ENCODE measurements around the gene LSAMP. TPM values are rescaled to one million over a fixed set of nuclear protein-coding genes. Genes with fewer than 3 reads are reported as not detected.

LSAMP gene
- total and polyA plus RNA-seq, 2 experiments from 2014 or later, result 2.0 to 2.9 TPM

- DNase-seq (ENCODE audit: low spot score), result no peak
- H3K27me3 Mint-ChIP-seq (ENCODE audit: insufficient read depth, low read depth, poor library complexity), result no peaks in the 10 kb centered on the region
- Histone ChIP-seq H3K79me2 (replicated peaks; ENCODE audit: insufficient read depth) (no peaks in the 10 kb centered on the region), H3K27me3 (ENCODE audit: insufficient read depth) (no peaks in the 10 kb centered on the region), H4K20me1 (replicated peaks; ENCODE audit: insufficient read depth) (no peaks in the 10 kb centered on the region), H3K36me3 (ENCODE audit: insufficient read depth) (no peaks in the 10 kb centered on the region), H3F3A (replicated peaks; ENCODE audit: low read depth) (no peaks in the 10 kb centered on the region), H3K4me3 (no peak overlapping the region), H3K4me1 (ENCODE audit: insufficient read depth) (peaks cover 21% of the 10 kb centered on the region), H3K4me2 (no peak overlapping the region), H3K27ac (ENCODE audit: low read depth) (no peak overlapping the region), H3K9me2 (ENCODE audit: insufficient read depth) (no peaks in the 10 kb centered on the region; the same call in 1 of the 2 replicates), H2AFZ (no peak overlapping the region)
- H3K4me3 Mint-ChIP-seq, result no peak overlapping the region
- H3K36me3 Mint-ChIP-seq (ENCODE audit: low read depth), result no peaks in the 10 kb centered on the region
- ATAC-seq, result no peak
- no peak overlapping the region for H3K27ac Mint-ChIP-seq
- peaks cover 14% of the 10 kb centered on the region for H3K4me1 Mint-ChIP-seq
- TF ChIP-seq JUNB (IDR thresholded peaks at IDR 0.05; ENCODE audit: unreplicated experiment), result no peak
- TF ChIP-seq ZNF114 (CRISPR knock-in tag; IDR thresholded peaks at IDR 0.05), result no peak
- TF ChIP-seq, protein P1, sequence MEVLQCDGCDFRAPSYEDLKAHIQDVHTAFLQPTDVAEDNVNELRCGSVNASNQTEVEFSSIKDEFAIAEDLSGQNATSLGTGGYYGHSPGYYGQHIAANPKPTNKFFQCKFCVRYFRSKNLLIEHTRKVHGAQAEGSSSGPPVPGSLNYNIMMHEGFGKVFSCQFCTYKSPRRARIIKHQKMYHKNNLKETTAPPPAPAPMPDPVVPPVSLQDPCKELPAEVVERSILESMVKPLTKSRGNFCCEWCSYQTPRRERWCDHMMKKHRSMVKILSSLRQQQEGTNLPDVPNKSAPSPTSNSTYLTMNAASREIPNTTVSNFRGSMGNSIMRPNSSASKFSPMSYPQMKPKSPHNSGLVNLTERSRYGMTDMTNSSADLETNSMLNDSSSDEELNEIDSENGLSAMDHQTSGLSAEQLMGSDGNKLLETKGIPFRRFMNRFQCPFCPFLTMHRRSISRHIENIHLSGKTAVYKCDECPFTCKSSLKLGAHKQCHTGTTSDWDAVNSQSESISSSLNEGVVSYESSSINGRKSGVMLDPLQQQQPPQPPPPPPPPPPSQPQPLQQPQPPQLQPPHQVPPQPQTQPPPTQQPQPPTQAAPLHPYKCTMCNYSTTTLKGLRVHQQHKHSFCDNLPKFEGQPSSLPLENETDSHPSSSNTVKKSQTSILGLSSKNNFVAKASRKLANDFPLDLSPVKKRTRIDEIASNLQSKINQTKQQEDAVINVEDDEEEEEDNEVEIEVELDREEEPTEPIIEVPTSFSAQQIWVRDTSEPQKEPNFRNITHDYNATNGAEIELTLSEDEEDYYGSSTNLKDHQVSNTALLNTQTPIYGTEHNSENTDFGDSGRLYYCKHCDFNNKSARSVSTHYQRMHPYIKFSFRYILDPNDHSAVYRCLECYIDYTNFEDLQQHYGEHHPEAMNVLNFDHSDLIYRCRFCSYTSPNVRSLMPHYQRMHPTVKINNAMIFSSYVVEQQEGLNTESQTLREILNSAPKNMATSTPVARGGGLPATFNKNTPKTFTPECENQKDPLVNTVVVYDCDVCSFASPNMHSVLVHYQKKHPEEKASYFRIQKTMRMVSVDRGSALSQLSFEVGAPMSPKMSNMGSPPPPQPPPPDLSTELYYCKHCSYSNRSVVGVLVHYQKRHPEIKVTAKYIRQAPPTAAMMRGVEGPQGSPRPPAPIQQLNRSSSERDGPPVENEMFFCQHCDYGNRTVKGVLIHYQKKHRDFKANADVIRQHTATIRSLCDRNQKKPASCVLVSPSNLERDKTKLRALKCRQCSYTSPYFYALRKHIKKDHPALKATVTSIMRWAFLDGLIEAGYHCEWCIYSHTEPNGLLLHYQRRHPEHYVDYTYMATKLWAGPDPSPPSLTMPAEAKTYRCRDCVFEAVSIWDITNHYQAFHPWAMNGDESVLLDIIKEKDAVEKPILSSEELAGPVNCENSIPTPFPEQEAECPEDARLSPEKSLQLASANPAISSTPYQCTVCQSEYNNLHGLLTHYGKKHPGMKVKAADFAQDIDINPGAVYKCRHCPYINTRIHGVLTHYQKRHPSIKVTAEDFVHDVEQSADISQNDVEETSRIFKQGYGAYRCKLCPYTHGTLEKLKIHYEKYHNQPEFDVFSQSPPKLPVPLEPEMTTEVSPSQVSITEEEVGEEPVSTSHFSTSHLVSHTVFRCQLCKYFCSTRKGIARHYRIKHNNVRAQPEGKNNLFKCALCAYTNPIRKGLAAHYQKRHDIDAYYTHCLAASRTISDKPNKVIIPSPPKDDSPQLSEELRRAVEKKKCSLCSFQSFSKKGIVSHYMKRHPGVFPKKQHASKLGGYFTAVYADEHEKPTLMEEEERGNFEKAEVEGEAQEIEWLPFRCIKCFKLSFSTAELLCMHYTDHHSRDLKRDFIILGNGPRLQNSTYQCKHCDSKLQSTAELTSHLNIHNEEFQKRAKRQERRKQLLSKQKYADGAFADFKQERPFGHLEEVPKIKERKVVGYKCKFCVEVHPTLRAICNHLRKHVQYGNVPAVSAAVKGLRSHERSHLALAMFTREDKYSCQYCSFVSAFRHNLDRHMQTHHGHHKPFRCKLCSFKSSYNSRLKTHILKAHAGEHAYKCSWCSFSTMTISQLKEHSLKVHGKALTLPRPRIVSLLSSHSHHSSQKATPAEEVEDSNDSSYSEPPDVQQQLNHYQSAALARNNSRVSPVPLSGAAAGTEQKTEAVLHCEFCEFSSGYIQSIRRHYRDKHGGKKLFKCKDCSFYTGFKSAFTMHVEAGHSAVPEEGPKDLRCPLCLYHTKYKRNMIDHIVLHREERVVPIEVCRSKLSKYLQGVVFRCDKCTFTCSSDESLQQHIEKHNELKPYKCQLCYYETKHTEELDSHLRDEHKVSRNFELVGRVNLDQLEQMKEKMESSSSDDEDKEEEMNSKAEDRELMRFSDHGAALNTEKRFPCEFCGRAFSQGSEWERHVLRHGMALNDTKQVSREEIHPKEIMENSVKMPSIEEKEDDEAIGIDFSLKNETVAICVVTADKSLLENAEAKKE (CRISPR knock-in tag; IDR thresholded peaks at IDR 0.05), result no peak
- no peak for TF ChIP-seq EZH2phosphoT487 (IDR thresholded peaks at IDR 0.05; ENCODE audit: unreplicated experiment)
- no peak for TF ChIP-seq CREB1 (CRISPR knock-in tag; IDR thresholded peaks at IDR 0.05; ENCODE audit: low read depth)
- no peak for TF ChIP-seq STAT1 (IDR thresholded peaks at IDR 0.05; ENCODE audit: unreplicated experiment)
- no peak for TF ChIP-seq POLR2AphosphoS5 (IDR thresholded peaks at IDR 0.05; ENCODE audit: low read depth)
- no peak for TF ChIP-seq ZNF331 (CRISPR knock-in tag; IDR thresholded peaks at IDR 0.05; ENCODE audit: low read depth)
- no peak for TF ChIP-seq NANOG (IDR thresholded peaks at IDR 0.05; ENCODE audit: borderline replicate concordance)
- TF ChIP-seq, protein P2, sequence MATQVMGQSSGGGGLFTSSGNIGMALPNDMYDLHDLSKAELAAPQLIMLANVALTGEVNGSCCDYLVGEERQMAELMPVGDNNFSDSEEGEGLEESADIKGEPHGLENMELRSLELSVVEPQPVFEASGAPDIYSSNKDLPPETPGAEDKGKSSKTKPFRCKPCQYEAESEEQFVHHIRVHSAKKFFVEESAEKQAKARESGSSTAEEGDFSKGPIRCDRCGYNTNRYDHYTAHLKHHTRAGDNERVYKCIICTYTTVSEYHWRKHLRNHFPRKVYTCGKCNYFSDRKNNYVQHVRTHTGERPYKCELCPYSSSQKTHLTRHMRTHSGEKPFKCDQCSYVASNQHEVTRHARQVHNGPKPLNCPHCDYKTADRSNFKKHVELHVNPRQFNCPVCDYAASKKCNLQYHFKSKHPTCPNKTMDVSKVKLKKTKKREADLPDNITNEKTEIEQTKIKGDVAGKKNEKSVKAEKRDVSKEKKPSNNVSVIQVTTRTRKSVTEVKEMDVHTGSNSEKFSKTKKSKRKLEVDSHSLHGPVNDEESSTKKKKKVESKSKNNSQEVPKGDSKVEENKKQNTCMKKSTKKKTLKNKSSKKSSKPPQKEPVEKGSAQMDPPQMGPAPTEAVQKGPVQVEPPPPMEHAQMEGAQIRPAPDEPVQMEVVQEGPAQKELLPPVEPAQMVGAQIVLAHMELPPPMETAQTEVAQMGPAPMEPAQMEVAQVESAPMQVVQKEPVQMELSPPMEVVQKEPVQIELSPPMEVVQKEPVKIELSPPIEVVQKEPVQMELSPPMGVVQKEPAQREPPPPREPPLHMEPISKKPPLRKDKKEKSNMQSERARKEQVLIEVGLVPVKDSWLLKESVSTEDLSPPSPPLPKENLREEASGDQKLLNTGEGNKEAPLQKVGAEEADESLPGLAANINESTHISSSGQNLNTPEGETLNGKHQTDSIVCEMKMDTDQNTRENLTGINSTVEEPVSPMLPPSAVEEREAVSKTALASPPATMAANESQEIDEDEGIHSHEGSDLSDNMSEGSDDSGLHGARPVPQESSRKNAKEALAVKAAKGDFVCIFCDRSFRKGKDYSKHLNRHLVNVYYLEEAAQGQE (IDR thresholded peaks at IDR 0.05; ENCODE audit: unreplicated experiment), result no peak
- no peak for TF ChIP-seq ETS1 (IDR thresholded peaks at IDR 0.05)
- no peak for TF ChIP-seq CTCF (conservative IDR thresholded peaks at IDR 0.05; ENCODE audit: low read depth in 2 of 2)
- TF ChIP-seq EZH2 (IDR thresholded peaks at IDR 0.05; ENCODE audit: low read depth, unreplicated experiment), result no peak
- no peaks in the 10 kb centered on the region for H3K9me3 Mint-ChIP-seq
Observed at GRCh38 chr3:115853104-115853503, 592.2 kb downstream of the LSAMP start.
